AG04449 (cell line): Measurements from ENCODE around the gene PDE4D.
"Not testable (repeated sequence)": the region's sequence is repeated elsewhere in the genome, so short reads cannot be mapped to it uniquely, and the experiment has no call there.

Source experiments
- CTCF ChIA-PET: fragments of 350-600 bp; formaldehyde crosslinking; extraction: SDS; loops from one replicate; lab custom pipeline; 2021; ENCODE audit warnings: antibody characterized with exemption; lab: Yijun Ruan, JAX
- POLR2A ChIA-PET: fragments of 400-600, 350-600 bp; formaldehyde crosslinking; extraction: SDS; loops from one replicate; lab custom pipeline; 2020; ENCODE audit warnings: antibody characterized with exemption, inconsistent platforms; lab: Yijun Ruan, JAX
- DNase-seq: peaks from one replicate; pipeline ENCODE4 v3.0.0-alpha.2; 2010; ENCODE audit warnings: low read depth, low spot score
- H3K4me3 ChIP-seq: 2 replicates; pipeline ENCODE4 v1.5.1; 2011; ENCODE audit warnings: low read depth, mild to moderate bottlenecking, control low read depth, low read length
- CTCF ChIP-seq: IDR thresholded peaks from one replicate; pipeline ENCODE4 v1.5.1; 2011; ENCODE audit warnings: mild to moderate bottlenecking, moderate library complexity, low read length, control low read depth, inconsistent platforms; ENCODE audit not compliant: insufficient read depth; ENCODE audit errors: missing control alignments

Gene PDE4D

DNA sequence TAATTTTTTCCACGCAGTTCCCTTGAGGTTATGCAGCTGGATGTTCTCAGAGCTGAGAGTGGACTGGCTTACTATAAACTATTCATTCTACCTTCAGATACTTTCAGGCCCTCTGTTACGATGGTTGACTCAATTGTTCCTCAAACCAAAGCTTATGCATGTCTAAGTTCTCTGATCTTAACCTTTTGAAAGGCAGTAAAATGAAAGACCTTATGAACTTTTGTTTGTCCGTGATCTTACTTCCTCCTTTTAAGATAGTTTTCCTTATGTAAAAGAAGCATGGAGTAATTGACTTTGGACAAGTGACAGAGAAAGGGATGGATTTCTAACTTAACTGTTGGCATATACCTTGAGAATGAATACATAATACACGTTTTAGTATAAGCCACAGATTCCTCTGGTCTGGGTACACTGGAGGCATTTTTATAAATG lies 575.7 kb downstream of the PDE4D start:
- CTCF ChIA-PET = interaction anchor here (1.7 kb wide), 1 partner anchor 130 kb away, joined by 5 read pairs; no protein-coding TSS in a partner anchor

GRCh38 chr5:59317023-59317773 lies 576.3 kb downstream of the PDE4D start:
- ChIA-PET CTCF (interaction anchor here (1.7 kb wide), 1 partner anchor 129 kb away, joined by 5 read pairs; no protein-coding TSS in a partner anchor), POLR2A (interaction anchor here (0.8 kb wide), 1 partner anchor 270 kb away, joined by 3 read pairs; no protein-coding TSS in a partner anchor)
- TF ChIP-seq CTCF = no peak
- H3K4me3 ChIP-seq = no peak overlapping the region
- DNase-seq = no peak

More for the DNA sequence above, 575.7 kb downstream of the PDE4D start:
- no peak for TF ChIP-seq CTCF
- no peak overlapping the region for H3K4me3 ChIP-seq
- DNase-seq = no peak
- POLR2A ChIA-PET = interaction anchor here (0.8 kb wide), 1 partner anchor 270 kb away, joined by 3 read pairs; no protein-coding TSS in a partner anchor

- ChIA-PET POLR2A (no interaction called here), CTCF (no interaction called here)
- H3K4me3 ChIP-seq = no peak overlapping the region
- no peak for TF ChIP-seq CTCF
- no peak for DNase-seq
Measured at GRCh38 chr5:59312223-59312622, 581.3 kb downstream of the PDE4D start.

GRCh38 chr5:59308685-59309084 lies 584.8 kb downstream of the PDE4D start:
- POLR2A ChIA-PET, DNase-seq, H3K4me3 ChIP-seq: not testable (repeated sequence)
- CTCF ChIA-PET = interaction anchor here (0.6 kb wide), 1 partner anchor 418 kb away, joined by 3 read pairs; no protein-coding TSS in a partner anchor

DNA sequence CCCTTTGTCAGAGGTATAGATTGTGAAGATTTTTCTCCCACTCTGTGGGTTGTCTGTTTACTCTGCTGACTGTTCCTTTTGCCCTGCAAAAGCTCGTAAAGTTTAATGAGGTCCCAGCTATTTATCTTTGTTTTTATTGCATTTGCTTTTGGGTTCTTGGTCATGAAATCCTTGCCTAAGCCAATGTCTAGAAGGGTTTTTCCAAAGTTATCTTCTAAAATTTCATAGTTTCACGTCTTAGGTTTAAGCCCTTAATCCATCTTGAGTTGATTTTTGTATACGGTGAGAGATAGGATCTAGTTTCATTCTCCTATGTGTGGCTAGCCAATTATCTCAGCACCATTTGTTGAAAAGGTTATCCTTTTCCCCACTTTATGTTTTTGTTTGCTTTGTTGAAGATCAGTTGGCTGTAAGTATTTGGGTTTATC lies 590.2 kb downstream of the PDE4D start:
- POLR2A ChIA-PET, CTCF ChIA-PET, DNase-seq, H3K4me3 ChIP-seq: not testable (repeated sequence)

DNA sequence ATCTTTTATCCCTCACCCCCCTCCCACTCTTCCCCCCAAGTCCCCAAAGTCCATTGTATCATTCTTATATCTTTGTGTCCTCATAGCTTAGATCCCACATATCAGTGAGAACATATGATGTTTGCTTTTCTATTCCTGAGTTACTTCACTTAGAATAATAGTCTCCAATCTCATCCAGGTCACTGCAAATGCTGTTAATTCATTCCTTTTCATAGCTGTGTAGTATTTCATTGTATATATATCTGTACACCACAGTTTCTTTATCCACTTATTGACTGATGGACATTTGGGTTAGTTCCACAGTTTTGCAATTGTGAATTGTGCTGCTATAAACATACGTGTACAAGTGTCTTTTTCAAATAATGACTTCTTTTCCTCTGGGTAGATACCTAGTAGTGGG lies 591.0 kb downstream of the PDE4D start:
- POLR2A ChIA-PET, H3K4me3 ChIP-seq, DNase-seq, CTCF ChIA-PET: not testable (repeated sequence)

GRCh38 chr5:59301727-59302126 lies 591.8 kb downstream of the PDE4D start:
- CTCF ChIA-PET = no interaction called here
- POLR2A ChIA-PET = no interaction called here
- TF ChIP-seq CTCF = no peak
- no peak for DNase-seq
- no peak overlapping the region for H3K4me3 ChIP-seq

DNA sequence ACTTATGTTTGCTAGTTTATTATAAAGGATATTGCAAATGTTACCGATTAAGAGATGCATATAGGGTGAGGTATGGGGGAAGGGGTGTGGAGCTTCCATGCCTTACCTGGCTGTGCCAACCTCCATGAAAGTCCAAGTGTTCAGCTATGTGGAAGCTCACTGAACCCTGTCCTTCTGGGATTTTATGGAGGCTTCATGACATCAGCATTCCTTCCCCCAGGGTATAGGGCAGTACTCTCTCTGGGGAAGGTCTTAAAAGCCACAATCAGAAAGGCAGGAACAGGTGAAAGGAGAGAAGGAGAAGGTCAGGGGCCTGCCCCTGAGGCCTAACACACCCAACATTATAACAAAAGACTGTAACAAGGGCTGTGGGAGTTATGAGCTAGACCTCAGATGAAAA lies 592.6 kb downstream of the PDE4D start:
- no peak for DNase-seq
- TF ChIP-seq CTCF = no peak
- CTCF ChIA-PET = no interaction called here
- POLR2A ChIA-PET = no interaction called here
- no peak overlapping the region for H3K4me3 ChIP-seq
